ENCODE data around the gene STX17. TPM values are rescaled to one million over a fixed set of nuclear protein-coding genes. Genes with fewer than 3 reads are reported as not detected.

STX17 gene
- total and polyA plus RNA-seq, 9 donors, result 7.7 to 43.1 (median 32.1) TPM

DNA sequence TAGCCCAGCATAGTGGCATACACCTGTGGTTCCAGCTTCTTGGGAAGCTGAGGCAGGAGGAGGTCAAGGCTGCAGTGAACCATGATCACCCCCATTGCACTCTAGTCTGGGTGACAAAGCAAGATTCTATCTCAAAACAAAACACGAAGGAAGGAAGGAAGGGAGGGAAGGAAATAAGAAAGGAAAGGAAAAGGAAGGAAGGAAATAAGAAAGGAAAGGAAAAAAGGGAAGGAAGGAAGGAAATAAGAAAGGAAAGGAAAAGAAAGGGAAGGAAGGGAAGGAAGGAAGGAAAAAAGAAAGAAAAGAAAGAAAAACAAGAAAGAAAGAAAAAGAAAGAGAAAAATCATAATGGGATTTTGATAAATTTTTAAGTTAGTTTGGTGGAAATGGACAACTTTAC, 3.1 kb upstream of the STX17 start:
- Histone ChIP-seq H3K9me3 (no peaks in the 10 kb centered on the region), H3K27me3 (no peaks in the 10 kb centered on the region), H3K4me3 (no peak overlapping the region), H3K4me1 (ENCODE audit: insufficient read depth) (peaks cover 1% of the 10 kb centered on the region), H3K27ac (no peak overlapping the region), H3K36me3 (no peaks in the 10 kb centered on the region)
- no peak for DNase-seq
- WGBS, 3 donors, result 56 to 91% (median 82%) methylated on average over 1 of the region's 1 CpG
- TF ChIP-seq POLR2A (IDR thresholded peaks at IDR 0.05) (no peak), EP300 (IDR thresholded peaks at IDR 0.05) (no peak)
- TF ChIP-seq, protein P1, sequence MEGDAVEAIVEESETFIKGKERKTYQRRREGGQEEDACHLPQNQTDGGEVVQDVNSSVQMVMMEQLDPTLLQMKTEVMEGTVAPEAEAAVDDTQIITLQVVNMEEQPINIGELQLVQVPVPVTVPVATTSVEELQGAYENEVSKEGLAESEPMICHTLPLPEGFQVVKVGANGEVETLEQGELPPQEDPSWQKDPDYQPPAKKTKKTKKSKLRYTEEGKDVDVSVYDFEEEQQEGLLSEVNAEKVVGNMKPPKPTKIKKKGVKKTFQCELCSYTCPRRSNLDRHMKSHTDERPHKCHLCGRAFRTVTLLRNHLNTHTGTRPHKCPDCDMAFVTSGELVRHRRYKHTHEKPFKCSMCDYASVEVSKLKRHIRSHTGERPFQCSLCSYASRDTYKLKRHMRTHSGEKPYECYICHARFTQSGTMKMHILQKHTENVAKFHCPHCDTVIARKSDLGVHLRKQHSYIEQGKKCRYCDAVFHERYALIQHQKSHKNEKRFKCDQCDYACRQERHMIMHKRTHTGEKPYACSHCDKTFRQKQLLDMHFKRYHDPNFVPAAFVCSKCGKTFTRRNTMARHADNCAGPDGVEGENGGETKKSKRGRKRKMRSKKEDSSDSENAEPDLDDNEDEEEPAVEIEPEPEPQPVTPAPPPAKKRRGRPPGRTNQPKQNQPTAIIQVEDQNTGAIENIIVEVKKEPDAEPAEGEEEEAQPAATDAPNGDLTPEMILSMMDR (IDR thresholded peaks at IDR 0.05), result no peak
- intact Hi-C loops (cut with DNase I), result loop anchor here in 1 of 4 donors (10.0 kb wide), 1 partner anchor 79 kb away; the partner anchor contains the start of gene NR4A3

DNA sequence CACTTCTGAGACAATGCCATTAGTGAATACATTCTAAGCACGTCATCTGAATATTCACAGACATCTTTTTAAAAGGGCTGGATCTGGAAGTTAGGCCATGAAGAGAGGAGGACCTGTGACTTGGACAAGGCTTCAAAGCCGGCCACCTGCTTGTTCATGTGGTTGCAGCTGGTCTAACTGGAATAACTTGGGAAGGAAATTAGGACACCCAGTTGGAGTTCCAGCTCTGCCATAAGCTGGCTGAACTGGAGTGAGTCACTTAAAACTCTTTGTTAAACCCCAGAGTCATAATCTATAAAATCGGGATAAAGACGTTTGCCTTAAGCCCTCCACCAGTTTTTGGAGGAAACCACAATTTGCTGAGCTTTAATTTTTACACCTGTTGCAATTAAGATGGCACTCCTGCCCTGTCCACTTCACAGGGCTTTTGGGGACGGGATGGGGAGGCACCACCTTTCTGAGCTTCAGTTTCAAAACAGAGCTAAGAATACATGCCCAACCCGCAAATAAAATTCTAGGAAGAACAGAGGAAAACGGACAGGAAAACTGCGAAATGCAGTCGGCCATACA, 536 bp upstream of the STX17 start:
- WGBS, 3 donors, result 23 to 26% (median 25%) methylated on average over 9 of the region's 9 CpGs
- H3K27ac ChIP-seq, result peak overlapping the region; percentile 92 to 94

DNA sequence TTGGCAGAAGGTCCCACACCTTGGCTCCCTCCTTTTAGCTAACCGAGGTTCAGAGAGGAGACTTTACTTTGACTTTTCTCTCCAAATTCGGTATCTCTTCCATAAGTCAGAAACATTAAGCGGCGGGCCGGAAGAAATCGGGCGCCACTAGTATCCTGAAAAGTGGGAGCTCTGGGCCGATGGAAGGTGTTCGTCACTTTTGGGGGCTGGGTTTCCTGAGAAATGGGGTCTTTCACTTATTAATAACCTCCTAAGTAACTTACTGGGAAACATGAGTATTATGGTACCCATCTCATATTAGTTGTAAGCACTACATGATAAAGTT, 716 bp downstream of the STX17 start:
- Histone ChIP-seq H3K4me1 (ENCODE audit: insufficient read depth) (peaks cover 1% of the 10 kb centered on the region), H3K36me3 (no peaks in the 10 kb centered on the region), H3K27me3 (no peaks in the 10 kb centered on the region), H3K9me3 (no peaks in the 10 kb centered on the region), H3K4me3 (peak overlapping the region; percentile 90), H3K27ac (peak overlapping the region; percentile 92 to 94)
- DNase-seq, result no peak
- TF ChIP-seq, protein P1 (IDR thresholded peaks at IDR 0.05), result no peak
- TF ChIP-seq POLR2A (IDR thresholded peaks at IDR 0.05) (no peak), EP300 (IDR thresholded peaks at IDR 0.05) (no peak)
- 2 to 6% (median 2%) methylated on average over 9 of the region's 9 CpGs for WGBS, 3 donors
- intact Hi-C loops (cut with DNase I), result loop anchor here in 2 of 4 donors (5.0 to 10.0 kb wide), 2 partner anchors 82 to 85 kb away; partner anchors contain the start of gene NR4A3 (in 2 of the 2)

More for the DNA sequence above, 536 bp upstream of the STX17 start:
- TF ChIP-seq, protein P1 (IDR thresholded peaks at IDR 0.05), result no peak
- no peak for TF ChIP-seq EP300 (IDR thresholded peaks at IDR 0.05)
- TF ChIP-seq POLR2A (IDR thresholded peaks at IDR 0.05), result no peak
- Histone ChIP-seq H3K9me3 (no peaks in the 10 kb centered on the region), H3K36me3 (no peaks in the 10 kb centered on the region), H3K4me3 (peak overlapping the region; percentile 90), H3K4me1 (ENCODE audit: insufficient read depth) (peaks cover 1% of the 10 kb centered on the region), H3K27me3 (no peaks in the 10 kb centered on the region)
- DNase-seq, result no peak
- intact Hi-C loops (cut with DNase I), result loop anchor here in 2 of 4 donors (5.0 to 10.0 kb wide), 2 partner anchors 81 to 84 kb away; partner anchors contain the start of gene NR4A3 (in 2 of the 2)

DNA sequence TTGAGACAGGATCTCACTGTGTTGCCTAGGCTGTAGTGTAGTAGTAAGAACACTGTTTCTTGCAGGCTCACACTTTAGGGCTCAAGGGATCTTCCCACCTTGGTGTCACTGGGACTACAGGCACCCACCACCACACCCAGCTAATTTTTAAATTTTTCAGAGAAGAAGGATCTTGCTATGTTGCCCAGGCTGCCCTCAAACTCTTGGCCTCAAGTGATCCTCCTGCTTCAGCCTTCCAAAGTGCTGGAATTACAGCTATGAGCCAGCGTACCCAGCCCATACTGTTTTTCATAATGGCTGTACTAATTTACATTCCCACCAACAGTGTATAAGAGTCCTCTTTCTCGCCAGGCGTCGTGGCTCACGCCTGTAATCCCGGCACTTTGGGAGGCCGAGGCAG, 5.1 kb downstream of the STX17 start:
- TF ChIP-seq, protein P1 (IDR thresholded peaks at IDR 0.05), result no peak
- TF ChIP-seq POLR2A (IDR thresholded peaks at IDR 0.05), result no peak
- Histone ChIP-seq H3K4me1 (ENCODE audit: insufficient read depth) (peaks cover 1% of the 10 kb centered on the region), H3K36me3 (no peaks in the 10 kb centered on the region), H3K4me3 (no peak overlapping the region), H3K27me3 (no peaks in the 10 kb centered on the region), H3K27ac (no peak overlapping the region), H3K9me3 (no peaks in the 10 kb centered on the region)
- no peak for DNase-seq
- intact Hi-C loops (cut with DNase I), result no loop called here
- WGBS, 3 donors, result 97 to 99% (median 99%) methylated on average over 7 of the region's 7 CpGs
